H1 (cell line): ENCODE data around the gene OGT. TPM values are rescaled to one million over a fixed set of nuclear protein-coding genes. Genes with fewer than 3 reads are reported as not detected.
A peak's percentile ranks its signal among the peaks of the same experiment; 100 is the strongest.

Source experiments
- CTCF ChIA-PET: fragments of 300-600 bp; sonication (Branson Sonifier 250); formaldehyde crosslinking; loops from one replicate; lab custom pipeline; 2021; ENCODE audit not compliant: partially characterized antibody; lab: Charles Lee
- POLR2A ChIA-PET: fragments of 300-600 bp; sonication (Branson Sonifier 250); formaldehyde crosslinking; loops from one replicate; lab custom pipeline; 2021; ENCODE audit warnings: inconsistent platforms; ENCODE audit not compliant: partially characterized antibody; lab: Charles Lee
- DNase-seq, 2 experiments: peaks; one replicate each; pipeline versions ENCODE4 v3.0.0 to v3.0.0-alpha.2; 2010 to 2022; ENCODE audit warnings: low spot score in 2 of 2, low read depth in 1 of 2, mixed read lengths in 1 of 2
- FAIRE-seq: peaks from 2 replicates; lab custom pipeline; 2011; peaks lifted over from hg19 to GRCh38; lab: Jason Lieb, UNC
- H2AFZ ChIP-seq: 2 replicates; pipeline ENCODE4 v1.8.1; 2012; ENCODE audit warnings: low read length, inconsistent platforms
- H2AK5ac ChIP-seq: 2 replicates; pipeline ENCODE4 v1.6.1; 2013; ENCODE audit warnings: low read depth, low read length
- H2BK120ac ChIP-seq: replicated peaks from 2 replicates; pipeline ENCODE3; 2013; ENCODE audit warnings: low read depth, low read length, inconsistent platforms
- H2BK12ac ChIP-seq: 2 replicates; pipeline ENCODE4 v1.6.1; 2013; ENCODE audit warnings: low read depth, low read length
- H2BK15ac ChIP-seq: 2 replicates; pipeline ENCODE4 v1.6.1; 2013; ENCODE audit warnings: low read length
- H2BK20ac ChIP-seq: 2 replicates; pipeline ENCODE4 v1.6.1; 2013; ENCODE audit warnings: low read length
- H2BK5ac ChIP-seq: 2 replicates; pipeline ENCODE4 v1.6.1; 2013; ENCODE audit warnings: low read depth, low read length
- H3K14ac ChIP-seq: 2 replicates; pipeline ENCODE4 v1.6.1; 2013; ENCODE audit warnings: inconsistent platforms; ENCODE audit not compliant: insufficient read length
- H3K18ac ChIP-seq: 2 replicates; pipeline ENCODE4 v1.6.1; 2013; ENCODE audit warnings: low read length; ENCODE audit errors: extremely low read depth
- H3K23ac ChIP-seq: 2 replicates; pipeline ENCODE4 v1.6.1; 2013; ENCODE audit warnings: inconsistent platforms; ENCODE audit not compliant: insufficient read length
- H3K23me2 ChIP-seq: 2 replicates; pipeline ENCODE4 v1.6.1; 2013; ENCODE audit warnings: low read depth, low read length
- H3K27ac ChIP-seq: 2 replicates; pipeline ENCODE4 v1.6.1; 2011; ENCODE audit warnings: low read depth, low read length, inconsistent platforms
- H3K27me3 ChIP-seq, 4 experiments: replicated peaks in 1 of 4; 1 replicate in 1 of 4; 2 replicates in 3 of 4; pipeline versions ENCODE4 v1.6.1 to v1.8.1; 2011 to 2013; ENCODE audit warnings: low read length in 3 of 4, mild to moderate bottlenecking in 3 of 4, inconsistent platforms in 2 of 4, mixed read lengths in 2 of 4, moderate library complexity in 1 of 4; ENCODE audit not compliant: control insufficient read depth in 3 of 4, insufficient read depth in 3 of 4; ENCODE audit errors: extremely low read depth in 1 of 4
- H3K36me3 ChIP-seq, 4 experiments: 2 replicates each; pipeline versions ENCODE4 v1.6.1 to v1.8.1; 2011 to 2013; ENCODE audit warnings: mild to moderate bottlenecking in 4 of 4, low read length in 3 of 4, moderate library complexity in 2 of 4, control low read depth in 1 of 4, inconsistent platforms in 1 of 4; ENCODE audit not compliant: insufficient read depth in 4 of 4, control insufficient read depth in 2 of 4
- H3K4ac ChIP-seq: replicated peaks from 2 replicates; pipeline ENCODE3; 2013; ENCODE audit warnings: low read length, low read depth, mixed read lengths, inconsistent platforms; ENCODE audit not compliant: insufficient read length
- H3K4me1 ChIP-seq, 4 experiments: replicated peaks in 1 of 4; 1 replicate in 1 of 4; 2 replicates in 3 of 4; pipeline versions ENCODE4 v1.6.1 to v1.8.1; 2011 to 2013; ENCODE audit warnings: low read length in 3 of 4, inconsistent platforms in 2 of 4, mixed read lengths in 1 of 4; ENCODE audit not compliant: insufficient read depth in 4 of 4, control insufficient read depth in 3 of 4
- H3K4me2 ChIP-seq, 2 experiments: 2 replicates each; pipeline versions ENCODE4 v1.6.1 to v1.8.1; 2011 to 2013; ENCODE audit warnings: low read depth in 2 of 2, low read length in 2 of 2, control low read depth in 1 of 2, inconsistent platforms in 1 of 2, mild to moderate bottlenecking in 1 of 2; ENCODE audit not compliant: insufficient read depth in 1 of 2
- H3K4me3 ChIP-seq, 4 experiments: fragments of 200-600, 300-600 bp in 1 of 4; sonication (generic), shearing (Covaris generic), sonication (Bioruptor Twin) in 1 of 4; 2 replicates each; pipeline versions ENCODE4 v1.5.1 to v1.8.1; 2011 to 2016; ENCODE audit warnings: low read length in 4 of 4, low read depth in 3 of 4, control low read depth in 2 of 4, inconsistent platforms in 2 of 4, mild to moderate bottlenecking in 2 of 4, mixed read lengths in 1 of 4, moderate library complexity in 1 of 4; ENCODE audit not compliant: insufficient read depth in 2 of 4; ENCODE audit errors: extremely low read depth in 1 of 4
- H3K56ac ChIP-seq: replicated peaks from 2 replicates; pipeline ENCODE3; 2013; ENCODE audit warnings: low read depth, mild to moderate bottlenecking, mixed read lengths, low read length, inconsistent platforms; ENCODE audit not compliant: insufficient read length
- H3K79me1 ChIP-seq: 2 replicates; pipeline ENCODE4 v1.6.1; 2013; ENCODE audit warnings: low read depth, low read length, control low read depth
- H3K79me2 ChIP-seq, 2 experiments: 2 replicates each; pipeline versions ENCODE4 v1.6.1 to v1.8.1; 2012 to 2013; ENCODE audit warnings: low read length in 2 of 2, mild to moderate bottlenecking in 2 of 2, inconsistent platforms in 1 of 2; ENCODE audit not compliant: insufficient read depth in 2 of 2, control insufficient read depth in 1 of 2
- H3K9ac ChIP-seq, 4 experiments: replicated peaks in 1 of 4; 1 replicate in 1 of 4; 2 replicates in 3 of 4; pipeline versions ENCODE4 v1.6.1 to v1.8.1; 2011 to 2013; ENCODE audit warnings: low read depth in 3 of 4, low read length in 3 of 4, control low read depth in 2 of 4, mild to moderate bottlenecking in 2 of 4, moderate library complexity in 2 of 4, inconsistent platforms in 1 of 4; ENCODE audit errors: extremely low read depth in 1 of 4
- H3K9me3 ChIP-seq, 2 experiments: 2 replicates each; pipeline versions ENCODE4 v1.6.1 to v1.8.1; 2012 to 2013; ENCODE audit warnings: mild to moderate bottlenecking in 2 of 2, moderate library complexity in 2 of 2, control low read depth in 1 of 2, inconsistent platforms in 1 of 2, low read depth in 1 of 2, low read length in 1 of 2, mixed read lengths in 1 of 2; ENCODE audit not compliant: insufficient read depth in 2 of 2
- H4K20me1 ChIP-seq, 2 experiments: replicated peaks in 1 of 2; 2 replicates each; pipeline versions ENCODE3 to v1.8.1; 2011 to 2013; ENCODE audit warnings: inconsistent platforms in 2 of 2, low read length in 2 of 2, mild to moderate bottlenecking in 1 of 2; ENCODE audit not compliant: insufficient read depth in 2 of 2, control insufficient read depth in 1 of 2
- H4K5ac ChIP-seq: 2 replicates; pipeline ENCODE4 v1.6.1; 2013; ENCODE audit warnings: low read length, low read depth, mixed read lengths, inconsistent platforms; ENCODE audit not compliant: insufficient read length
- H4K8ac ChIP-seq: 2 replicates; pipeline ENCODE4 v1.8.0; 2013; ENCODE audit warnings: mild to moderate bottlenecking, moderate library complexity, low read length, inconsistent platforms; ENCODE audit not compliant: insufficient read depth; ENCODE audit errors: extremely low read depth
- H4K91ac ChIP-seq: replicated peaks from 2 replicates; pipeline ENCODE3; 2013; ENCODE audit warnings: low read length, mixed read lengths, inconsistent platforms; ENCODE audit not compliant: insufficient read length
- CEBPB ChIP-seq: IDR thresholded peaks from 2 replicates; pipeline ENCODE4 v1.6.1; 2012; ENCODE audit warnings: low read depth, low read length
- CHD1 ChIP-seq: IDR thresholded peaks from 2 replicates; pipeline ENCODE4 v1.6.1; 2012; ENCODE audit warnings: low read depth, low read length, improper control_type of control experiment
- CREB1 ChIP-seq: IDR thresholded peaks from 2 replicates; pipeline ENCODE4 v1.6.1; 2012; ENCODE audit warnings: inconsistent platforms
- JUND ChIP-seq: IDR thresholded peaks from 2 replicates; pipeline ENCODE4 v1.6.1; 2011; ENCODE audit warnings: mild to moderate bottlenecking, improper control_type of control experiment, low read length
- MAX ChIP-seq: IDR thresholded peaks from 2 replicates; pipeline ENCODE4 v1.6.1; 2012; ENCODE audit warnings: inconsistent platforms
- POLR2A ChIP-seq, 2 experiments: IDR thresholded peaks; 1 replicate in 1 of 2; 2 replicates in 1 of 2; pipeline ENCODE4 v1.6.1; 2011; ENCODE audit warnings: low read depth in 2 of 2, low read length in 2 of 2, mild to moderate bottlenecking in 2 of 2; ENCODE audit errors: control extremely low read depth in 1 of 2
- SAP30 ChIP-seq: fragments of 300-600 bp; sonication (generic); IDR thresholded peaks from 2 replicates; pipeline ENCODE4 v1.7.1; 2012; ENCODE audit warnings: low read length, moderate library complexity, mild to moderate bottlenecking, inconsistent platforms; ENCODE audit not compliant: insufficient read depth, insufficient replicate concordance
- SRF ChIP-seq: IDR thresholded peaks from 2 replicates; pipeline ENCODE4 v1.6.1; 2011; ENCODE audit warnings: mild to moderate bottlenecking, low read depth, low read length, moderate library complexity
- SUZ12 ChIP-seq: fragments of 200-600 bp; sonication (generic); IDR thresholded peaks from 2 replicates; pipeline ENCODE4 v1.6.1; 2012; ENCODE audit warnings: mild to moderate bottlenecking, inconsistent platforms, low read length, moderate library complexity, mixed read lengths
- TAF7 ChIP-seq: optimal IDR thresholded peaks from 2 replicates; pipeline ENCODE3; 2011; ENCODE audit warnings: low read depth, mild to moderate bottlenecking, inconsistent platforms, low read length, moderate library complexity, borderline replicate concordance
- WGBS, 2 experiments: shearing (Covaris generic) in 1 of 2; methylation state at CpG; one replicate each; pipeline versions ENCODE4 v1.1.6 to v1.1.7; 2013 to 2015; ENCODE audit warnings: low lambda C conversion rate in 2 of 2, mixed read lengths in 2 of 2, inconsistent platforms in 1 of 2, low coverage in 1 of 2, missing lambda C conversion rate in 1 of 2; ENCODE audit not compliant: insufficient replicate concordance in 2 of 2, insufficient coverage in 1 of 2, insufficient read length in 1 of 2; ENCODE audit errors: extremely low coverage in 1 of 2, missing lambda C conversion rate in 1 of 2; 5-methylcytosine and 5-hydroxymethylcytosine counted together
- long read RNA-seq, 2 experiments: library from RNA in 1 of 2; library from capped mRNA in 1 of 2; stranded (forward); transcript quantifications; one replicate each; pipeline ENCODE4 v2.0.0, GENCODE V29; 2021; ENCODE audit warnings: inconsistent platforms in 1 of 2
- polyA minus RNA-seq, 3 experiments: library from RNA; depleted of rRNA, polyadenylated mRNA; stranded (reverse); fragments of >200 nt; gene quantifications; 1 replicate in 2 of 3; 2 replicates in 1 of 3; pipeline ENCODE4 v1.2.3, GENCODE V29; 2011
- polyA plus RNA-seq, 7 experiments: library from polyadenylated mRNA; depleted of rRNA in 3 of 7; stranded (reverse) in 5 of 7; unstranded in 2 of 7; fragments of >200 nt in 5 of 7; fragments of 200-250 nt in 2 of 7; gene quantifications; 1 replicate in 5 of 7; 2 replicates in 1 of 7; 4 replicates in 1 of 7; pipeline versions ENCODE4 v1.2.1 to v1.2.3, GENCODE V29; 2011 to 2013; ENCODE audit warnings: missing spikeins in 2 of 7, mixed read lengths in 2 of 7
- total RNA-seq: library from RNA; stranded (reverse); fragmentation: NEBNext Ultra II Directional; extraction: Animal tissue kit (Norgen Biotek cat#: 25700); gene quantifications from 2 replicates; pipeline ENCODE4 v1.2.1, GENCODE V29; 2021

OGT gene
- total RNA-seq (114 and 130 TPM in 2 replicates), polyA plus RNA-seq (2011; rRNA removed) (153 and 169 TPM in 2 replicates), polyA minus RNA-seq (2011; rRNA and poly(A)+ RNA removed) (350 and 660 TPM in 2 replicates)
- 197 TPM for polyA plus RNA-seq (2011; cell fraction: cytosol; rRNA removed)
- polyA plus RNA-seq (2011; cell fraction: nucleus; rRNA removed) = 706 TPM
- polyA plus RNA-seq (2012, experiment 1 of 2) = 76.6 to 98.0 TPM (median 87.4 TPM) in 4 replicates
- polyA plus RNA-seq (2012, experiment 2 of 2) = 5.2 TPM
- 69.7 TPM for polyA plus RNA-seq (2013, experiment 1 of 2)
- polyA plus RNA-seq (2013, experiment 2 of 2) = 57.3 TPM
- polyA minus RNA-seq (2011; cell fraction: cytosol; rRNA and poly(A)+ RNA removed) = 110 TPM
- 378 TPM for polyA minus RNA-seq (2011; cell fraction: nucleus; rRNA and poly(A)+ RNA removed)
- long read RNA-seq, experiment 1, full-length matches to known transcripts = 3 of 23 reads
- long read RNA-seq, experiment 1, partial matches to known transcripts = 4 of 23 reads
- long read RNA-seq, experiment 1, other reads (novel, unspliced or antisense) = 16 of 23 reads
- long read RNA-seq, experiment 2, full-length matches to known transcripts = 5 of 6 reads
- long read RNA-seq, experiment 2, partial matches to known transcripts = 0 of 6 reads
- long read RNA-seq, experiment 2, other reads (novel, unspliced or antisense) = 1 of 6 reads

- Histone ChIP-seq H2AFZ (peak within 1 kb of the TSS; percentile 89), H2AK5ac (0 out of 2 replicates have a peak within 1 kb of the TSS, but pooled peaks have one; percentile 53), H2BK12ac (peak within 1 kb of the TSS; percentile 96), H3K23ac (no peak within 1 kb of the TSS), H4K91ac (peak within 1 kb of the TSS; percentile 73), H2BK15ac (no peak within 1 kb of the TSS), H3K56ac (peak within 1 kb of the TSS; percentile 8), H3K14ac (no peak within 1 kb of the TSS), H3K36me3 (peaks cover 0 to 9% (median 1%) of the 10 kb centered on the region in 4 experiments; a peak in 2 of 8 replicates), H3K79me1 (no peaks in the 10 kb centered on the region), H3K79me2 (peaks cover 35 to 50% of the 10 kb centered on the region in 2 experiments), H3K23me2 (peaks cover 3% of the 10 kb centered on the region), H3K27me3 (no peaks in the 10 kb centered on the region), H4K5ac (peak within 1 kb of the TSS; percentile 95), H3K27ac (peak within 1 kb of the TSS; percentile 97), H2BK5ac (peak within 1 kb of the TSS; percentile 95), H2BK120ac (no peak within 1 kb of the TSS), H3K9ac (peak within 1 kb of the TSS; percentile 88 to 99 (median 94)), H3K4ac (peak within 1 kb of the TSS; percentile 89), H4K8ac (peak within 1 kb of the TSS; percentile 96), H3K4me2 (peak within 1 kb of the TSS; percentile 82 to 94), H3K4me3 (peak within 1 kb of the TSS; percentile 65 to 99 (median 95)), H4K20me1 (peaks cover 12% of the 10 kb centered on the region in 2 experiments), H3K4me1 (peaks cover 0 to 4% (median 2%) of the 10 kb centered on the region in 4 experiments; a peak in 3 of 7 replicates), H3K9me3 (no peaks in the 10 kb centered on the region), H2BK20ac (no peak within 1 kb of the TSS), H3K18ac (peak within 1 kb of the TSS; percentile 96)
- ChIA-PET CTCF (no interaction called here), POLR2A (interaction anchor here (0.6 to 4.4 kb wide), 26 partner anchors 8 to 425 kb away, joined by 3 to 60 read pairs (median 3); partner anchors contain the start of gene TAF1)
- FAIRE-seq (peak; percentile 76), DNase-seq (peak; percentile 80 to 82)
- 1% methylated on average over 47 of the region's 47 CpGs; no CpG with 5 or more reads in 1 of the 2 experiments for WGBS, 2 experiments
- TF ChIP-seq POLR2A (IDR thresholded peaks at IDR 0.05; ENCODE audit: control extremely low read depth in 1 of 2, low read depth in 2 of 2, low read length in 2 of 2) = peak; percentile 91 to 96
- TF ChIP-seq CREB1 = peak; percentile 77
- TF ChIP-seq SUZ12 = no peak
- TF ChIP-seq TAF7 = peak; percentile 79
- TF ChIP-seq SAP30 = peak; percentile 29
- TF ChIP-seq JUND = peak; percentile 46; the same call in 1 of the 2 replicates
- peak; percentile 92 for TF ChIP-seq MAX
- peak; percentile 70 for TF ChIP-seq CEBPB
- TF ChIP-seq CHD1 = no peak
- no peak for TF ChIP-seq SRF
Observed at GRCh38 chrX:71532753-71533425, at the start of gene OGT. Gene OGT (plus strand): TSS chrX:71533104. CDS start chrX:71533300, 196 bp downstream.
